ENCODE data around the gene DUSP6. TPM values are rescaled to one million over a fixed set of nuclear protein-coding genes. Genes with fewer than 3 reads are reported as not detected.

The DUSP6 gene
- total and polyA plus RNA-seq, 2 of the 8 experiments (the other 6 are each of a cell fraction or from before 2014, with no cell fraction given) = 99.3 to 179 TPM

- TF ChIP-seq CHD7 (IDR thresholded peaks at IDR 0.05; ENCODE audit: insufficient replicate concordance, low read length) (no peak), RFX5 (IDR thresholded peaks at IDR 0.05; ENCODE audit: borderline replicate concordance, low read depth, low read length) (no peak), BACH1 (IDR thresholded peaks at IDR 0.05; ENCODE audit: low read length) (no peak), SAP30 (IDR thresholded peaks at IDR 0.05; ENCODE audit: insufficient read depth, insufficient replicate concordance, low read length) (no peak), RBBP5 (IDR thresholded peaks at IDR 0.05; ENCODE audit: borderline replicate concordance, low read depth, low read length) (no peak), HDAC2 (IDR thresholded peaks at IDR 0.05; ENCODE audit: borderline replicate concordance in 1 of 2, low read depth in 2 of 2, low read length in 2 of 2) (no peak), TEAD4 (IDR thresholded peaks at IDR 0.05; ENCODE audit: low read depth, low read length) (no peak), SIX5 (IDR thresholded peaks at IDR 0.05; ENCODE audit: low read depth, low read length) (no peak), JUN (IDR thresholded peaks at IDR 0.05; ENCODE audit: low read depth, low read length) (no peak), GTF2F1 (IDR thresholded peaks at IDR 0.05; ENCODE audit: borderline replicate concordance, low read depth, low read length) (no peak), RXRA (IDR thresholded peaks at IDR 0.05; ENCODE audit: insufficient read depth, low read depth, low read length) (no peak), SIRT6 (IDR thresholded peaks at IDR 0.05; ENCODE audit: low read length) (no peak)
These were observed 46.9 kb downstream of the DUSP6 start (continued) for GRCh38 chr12:89305373-89305772.
